Testis (tissue), 2 donors: ENCODE results near the gene COX17.

Experiments
- CTCF ChIP-seq, 3 experiments: fragments of 450-650 bp in 2 of 3; fragments of 200-600 bp in 1 of 3; sonication (generic) in 1 of 3; IDR thresholded peaks; one replicate each; pipeline ENCODE4 v1.5.1; 2016 to 2019; ENCODE audit warnings: antibody characterized with exemption in 3 of 3, mild to moderate bottlenecking in 2 of 3, moderate library complexity in 1 of 3
- POLR2A ChIP-seq: fragments of 450-650 bp; IDR thresholded peaks from one replicate; pipeline ENCODE4 v1.6.1; 2017; ENCODE audit warnings: antibody characterized with exemption, mild to moderate bottlenecking, moderate library complexity

GRCh38 chr3:119628816-119629445 lies 48.3 kb downstream of the COX17 start:
- TF ChIP-seq CTCF (IDR thresholded peaks at IDR 0.05) (no peak), POLR2A (no peak)
